Measurements from ENCODE around the gene C6orf89. TPM values are rescaled to one million over a fixed set of nuclear protein-coding genes. Genes with fewer than 3 reads are reported as not detected.

The C6orf89 gene
- total RNA-seq, 1 experiment from 2014 or later = 15.6 TPM

GRCh38 chr6:36967301-36967700 is 81.5 kb downstream of the C6orf89 start:
- Histone ChIP-seq H3K4me3 (ENCODE audit: insufficient read depth, low read depth, low read length) (no peak overlapping the region), H3K36me3 (replicated peaks; ENCODE audit: control insufficient read depth, insufficient read depth, low read length) (peaks cover 37% of the 10 kb centered on the region), H3K27me3 (ENCODE audit: control insufficient read depth, insufficient read depth, low read length) (no peaks in the 10 kb centered on the region)
- no peak for DNase-seq

DNA sequence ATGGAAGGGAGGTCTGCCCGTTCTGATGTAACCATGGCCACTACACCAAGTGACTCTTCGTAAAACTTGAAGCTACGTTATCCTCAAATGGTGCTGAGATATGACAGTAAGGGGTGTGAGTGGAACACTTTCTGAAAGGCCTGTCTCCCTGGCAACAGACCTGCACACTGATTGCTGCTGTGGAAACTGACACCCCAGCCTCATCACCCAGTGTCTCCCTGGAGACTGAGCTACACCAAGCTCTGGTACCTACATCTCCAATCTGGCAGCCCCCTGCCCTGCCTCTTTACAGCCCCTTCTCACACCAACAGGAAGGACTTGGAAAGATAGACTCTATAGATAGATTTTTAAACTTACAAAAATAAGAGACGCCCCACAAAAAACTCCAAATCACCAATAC is 82.0 kb downstream of the C6orf89 start:
- Histone ChIP-seq H3K27me3 (ENCODE audit: control insufficient read depth, insufficient read depth, low read length) (no peaks in the 10 kb centered on the region), H3K4me3 (ENCODE audit: insufficient read depth, low read depth, low read length) (no peak overlapping the region), H3K36me3 (replicated peaks; ENCODE audit: control insufficient read depth, insufficient read depth, low read length) (peaks cover 40% of the 10 kb centered on the region)
- DNase-seq = no peak

DNA sequence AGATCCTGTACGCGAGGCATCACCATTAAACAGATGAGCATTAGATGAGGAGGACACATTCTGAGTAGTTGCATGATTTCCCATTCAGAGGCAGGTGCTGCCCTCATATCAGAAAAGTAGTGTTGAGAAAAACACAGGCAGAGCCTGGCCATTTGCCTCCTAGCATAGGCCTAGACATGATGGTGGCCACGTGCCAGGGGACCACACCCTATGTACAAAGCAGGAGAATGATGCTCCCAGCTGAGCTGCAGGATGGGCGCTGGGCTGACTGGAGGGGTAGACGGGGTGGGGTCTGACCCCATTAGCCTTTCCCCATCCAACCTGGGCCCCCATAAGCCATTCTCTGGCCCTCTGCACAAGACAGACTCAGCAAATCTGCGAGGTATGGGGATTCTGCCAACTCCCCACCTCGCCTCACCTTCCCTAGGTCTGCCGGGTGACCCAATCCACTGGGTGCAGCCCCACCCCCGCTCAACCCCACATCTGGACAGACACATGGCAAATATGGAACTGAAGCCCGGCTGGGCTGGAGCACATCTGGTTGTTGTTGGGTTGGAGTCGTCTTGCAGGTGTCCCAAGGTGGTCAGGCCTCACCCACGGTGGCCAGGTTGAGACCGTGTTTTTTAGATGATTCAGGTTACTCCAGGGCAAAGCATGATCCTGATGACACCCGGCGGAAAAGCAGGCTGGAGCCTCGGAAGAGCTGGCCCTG is 82.7 kb downstream of the C6orf89 start:
- Histone ChIP-seq H3K36me3 (replicated peaks; ENCODE audit: control insufficient read depth, insufficient read depth, low read length) (peaks cover 45% of the 10 kb centered on the region), H3K27me3 (ENCODE audit: control insufficient read depth, insufficient read depth, low read length) (no peaks in the 10 kb centered on the region), H3K4me3 (ENCODE audit: insufficient read depth, low read depth, low read length) (no peak overlapping the region)
- no peak for DNase-seq

- DNase-seq = no peak
- Histone ChIP-seq H3K27me3 (ENCODE audit: control insufficient read depth, insufficient read depth, low read length) (no peaks in the 10 kb centered on the region), H3K36me3 (replicated peaks; ENCODE audit: control insufficient read depth, insufficient read depth, low read length) (peaks cover 49% of the 10 kb centered on the region), H3K4me3 (ENCODE audit: insufficient read depth, low read depth, low read length) (no peak overlapping the region)
These were observed 83.5 kb downstream of the C6orf89 start for GRCh38 chr6:36969240-36969691.

GRCh38 chr6:36969988-36970891 is 84.5 kb downstream of the C6orf89 start:
- Histone ChIP-seq H3K27me3 (ENCODE audit: control insufficient read depth, insufficient read depth, low read length) (no peaks in the 10 kb centered on the region), H3K4me3 (ENCODE audit: insufficient read depth, low read depth, low read length) (no peak overlapping the region), H3K36me3 (replicated peaks; ENCODE audit: control insufficient read depth, insufficient read depth, low read length) (peaks cover 57% of the 10 kb centered on the region)
- DNase-seq = no peak

DNA sequence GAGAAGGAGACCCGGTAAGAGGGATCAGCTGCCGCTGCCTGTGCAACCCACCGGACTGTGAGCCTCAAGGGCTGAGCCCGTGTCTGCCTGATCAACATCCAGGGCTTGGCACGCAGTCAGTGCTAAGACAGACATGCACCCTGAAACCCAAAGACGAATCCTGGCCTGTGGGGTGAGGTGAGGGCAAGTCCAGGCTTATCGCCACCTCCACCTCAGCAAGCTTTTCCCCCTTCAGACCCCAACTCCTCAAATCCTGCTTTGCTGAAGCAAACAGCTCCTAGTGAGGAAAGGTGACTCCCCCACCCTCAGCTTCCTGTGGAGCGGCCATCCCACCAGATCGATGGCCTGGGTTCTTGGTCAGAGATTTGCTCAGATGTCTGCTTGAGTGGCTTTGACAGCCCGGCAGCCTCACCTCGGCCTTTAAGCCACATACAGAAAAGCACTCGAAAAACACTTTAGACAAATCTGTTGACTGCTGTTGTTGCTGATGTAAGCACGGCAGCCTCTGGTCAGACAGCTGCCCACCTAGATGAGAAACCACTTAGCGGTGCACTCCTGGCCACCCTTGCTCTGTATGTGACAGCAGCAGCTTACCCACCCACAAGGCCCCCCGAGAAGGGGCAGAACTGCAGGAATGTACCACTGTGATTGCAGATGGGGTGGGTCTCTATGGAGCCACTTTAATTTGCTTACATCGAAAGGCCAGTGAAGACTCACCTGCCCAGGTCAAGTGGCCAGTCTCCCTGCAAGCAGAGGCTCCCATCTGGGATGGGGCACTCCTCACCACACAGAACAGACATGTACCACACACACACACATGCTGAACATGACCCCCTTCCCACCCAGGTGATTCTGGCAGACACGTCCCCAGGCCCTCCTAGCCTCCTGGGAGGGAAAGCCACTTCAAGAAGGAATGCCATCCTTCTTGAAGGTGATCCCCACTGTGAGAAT is 85.4 kb downstream of the C6orf89 start:
- no peak overlapping the region for H3K4me3 ChIP-seq (ENCODE audit: insufficient read depth, low read depth, low read length)
- peaks cover 63% of the 10 kb centered on the region for H3K36me3 ChIP-seq (replicated peaks; ENCODE audit: control insufficient read depth, insufficient read depth, low read length)
- no peak for DNase-seq
- H3K27me3 ChIP-seq (ENCODE audit: control insufficient read depth, insufficient read depth, low read length) = no peaks in the 10 kb centered on the region

- peaks cover 73% of the 10 kb centered on the region for H3K36me3 ChIP-seq (replicated peaks; ENCODE audit: control insufficient read depth, insufficient read depth, low read length)
- H3K4me3 ChIP-seq (ENCODE audit: insufficient read depth, low read depth, low read length) = no peak overlapping the region
- no peak for DNase-seq
- no peaks in the 10 kb centered on the region for H3K27me3 ChIP-seq (ENCODE audit: control insufficient read depth, insufficient read depth, low read length)
These were observed 86.3 kb downstream of the C6orf89 start for GRCh38 chr6:36971921-36972673.

- H3K27me3 ChIP-seq (ENCODE audit: control insufficient read depth, insufficient read depth, low read length) = no peaks in the 10 kb centered on the region
- H3K36me3 ChIP-seq (replicated peaks; ENCODE audit: control insufficient read depth, insufficient read depth, low read length) = peaks cover 76% of the 10 kb centered on the region
- H3K4me3 ChIP-seq (ENCODE audit: insufficient read depth, low read depth, low read length) = no peak overlapping the region
- DNase-seq = no peak
These were observed 87.4 kb downstream of the C6orf89 start for GRCh38 chr6:36973190-36973589.

GRCh38 chr6:36973647-36974046 is 87.9 kb downstream of the C6orf89 start:
- H3K36me3 ChIP-seq (replicated peaks; ENCODE audit: control insufficient read depth, insufficient read depth, low read length) = peaks cover 78% of the 10 kb centered on the region
- H3K4me3 ChIP-seq (ENCODE audit: insufficient read depth, low read depth, low read length) = no peak overlapping the region
- no peak for DNase-seq
- H3K27me3 ChIP-seq (ENCODE audit: control insufficient read depth, insufficient read depth, low read length) = no peaks in the 10 kb centered on the region

DNA sequence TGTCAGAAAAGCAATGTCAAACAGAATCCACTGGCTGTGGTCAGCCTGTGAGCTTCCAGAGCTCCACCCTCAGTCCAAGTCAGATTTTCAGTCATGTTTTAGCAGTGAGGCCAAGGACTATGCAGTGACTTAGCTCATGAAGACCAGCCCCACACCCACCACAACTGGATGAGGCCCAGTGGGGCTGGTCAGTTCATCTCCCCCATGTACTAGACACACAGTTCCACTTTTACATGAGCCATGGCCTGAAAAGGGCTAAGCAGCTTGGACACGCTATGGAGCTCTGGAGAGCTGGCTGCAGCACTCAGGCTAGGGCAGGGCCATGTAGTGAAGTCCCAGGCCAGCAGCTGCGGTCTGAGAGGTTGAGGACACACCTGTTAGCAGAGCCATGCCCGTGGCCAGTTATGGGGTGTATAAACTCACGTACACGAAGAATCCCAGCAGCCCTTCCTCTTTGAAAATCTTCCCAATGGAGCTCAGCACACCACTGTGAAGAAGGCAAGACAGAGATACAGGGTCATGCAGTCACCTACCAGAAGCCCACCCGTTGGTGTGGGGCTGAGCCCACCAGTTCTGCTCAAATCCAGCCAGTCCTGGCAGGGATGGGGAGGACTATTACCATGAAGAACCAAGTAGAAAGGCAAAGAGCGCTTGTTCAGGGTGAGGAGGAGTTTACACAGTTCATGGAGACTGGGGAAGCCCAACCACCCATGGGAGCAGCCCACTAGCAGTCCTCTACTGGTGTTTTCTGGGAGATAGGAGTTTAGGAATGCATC is 89.7 kb downstream of the C6orf89 start:
- no peak for DNase-seq
- H3K36me3 ChIP-seq (replicated peaks; ENCODE audit: control insufficient read depth, insufficient read depth, low read length) = peaks cover 64% of the 10 kb centered on the region
- no peaks in the 10 kb centered on the region for H3K27me3 ChIP-seq (ENCODE audit: control insufficient read depth, insufficient read depth, low read length)
- H3K4me3 ChIP-seq (ENCODE audit: insufficient read depth, low read depth, low read length) = no peak overlapping the region

- no peak for DNase-seq
- Histone ChIP-seq H3K36me3 (replicated peaks; ENCODE audit: control insufficient read depth, insufficient read depth, low read length) (peaks cover 58% of the 10 kb centered on the region), H3K27me3 (ENCODE audit: control insufficient read depth, insufficient read depth, low read length) (no peaks in the 10 kb centered on the region), H3K4me3 (ENCODE audit: insufficient read depth, low read depth, low read length) (no peak overlapping the region)
These were observed 90.2 kb downstream of the C6orf89 start for GRCh38 chr6:36976007-36976264.

- peaks cover 53% of the 10 kb centered on the region for H3K36me3 ChIP-seq (replicated peaks; ENCODE audit: control insufficient read depth, insufficient read depth, low read length)
- DNase-seq = no peak
- H3K4me3 ChIP-seq (ENCODE audit: insufficient read depth, low read depth, low read length) = no peak overlapping the region
- H3K27me3 ChIP-seq (ENCODE audit: control insufficient read depth, insufficient read depth, low read length) = no peaks in the 10 kb centered on the region
These were observed 90.8 kb downstream of the C6orf89 start for GRCh38 chr6:36976509-36976908.

- no peak for DNase-seq
- Histone ChIP-seq H3K4me3 (ENCODE audit: insufficient read depth, low read depth, low read length) (no peak overlapping the region), H3K27me3 (ENCODE audit: control insufficient read depth, insufficient read depth, low read length) (no peaks in the 10 kb centered on the region), H3K36me3 (replicated peaks; ENCODE audit: control insufficient read depth, insufficient read depth, low read length) (peaks cover 49% of the 10 kb centered on the region)
These were observed 91.2 kb downstream of the C6orf89 start for GRCh38 chr6:36976931-36977330.

Measured in H7 (cell line).